ENCODE data around the gene DLGAP1.

DLGAP1 gene

DNA sequence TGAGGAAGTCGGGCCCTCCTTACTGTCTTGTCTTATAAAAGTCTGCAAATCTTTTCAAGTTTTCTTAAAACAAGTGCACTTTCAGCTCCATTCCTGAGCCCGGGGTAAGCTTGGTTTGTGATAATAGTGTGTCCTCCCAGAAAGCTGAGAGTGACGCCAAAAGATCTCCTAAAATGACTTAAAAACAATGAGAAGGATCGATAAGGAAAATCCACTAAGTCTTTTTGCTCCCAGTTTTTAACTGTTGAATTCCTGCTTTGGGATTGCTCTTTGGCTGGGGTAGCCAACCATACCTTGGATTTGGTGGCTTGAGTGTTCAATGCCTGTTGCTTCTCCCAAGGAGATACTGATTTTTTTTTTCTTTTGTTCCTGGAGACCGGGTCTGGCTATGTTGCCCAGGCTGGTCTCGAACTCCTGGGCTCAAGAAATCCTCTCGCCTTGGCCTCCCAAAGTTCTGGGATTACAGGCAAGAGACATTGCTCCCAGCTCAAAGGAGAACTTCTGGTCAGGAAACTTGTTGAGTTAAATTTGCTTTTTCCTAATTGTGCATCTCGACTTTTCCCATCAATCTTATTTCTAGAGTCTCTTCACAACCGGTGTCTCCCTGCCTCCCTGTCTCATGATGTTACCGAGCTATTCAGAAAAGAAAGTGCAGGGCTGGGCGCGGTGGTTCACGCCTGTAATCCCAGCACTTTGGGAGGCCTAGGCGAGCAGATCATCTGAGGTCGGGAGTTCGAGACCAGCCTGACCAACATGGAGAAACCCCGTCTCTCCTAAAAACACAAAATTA is 1002.2 kb downstream of the DLGAP1 start:
- DNase-seq: no peak

DNA sequence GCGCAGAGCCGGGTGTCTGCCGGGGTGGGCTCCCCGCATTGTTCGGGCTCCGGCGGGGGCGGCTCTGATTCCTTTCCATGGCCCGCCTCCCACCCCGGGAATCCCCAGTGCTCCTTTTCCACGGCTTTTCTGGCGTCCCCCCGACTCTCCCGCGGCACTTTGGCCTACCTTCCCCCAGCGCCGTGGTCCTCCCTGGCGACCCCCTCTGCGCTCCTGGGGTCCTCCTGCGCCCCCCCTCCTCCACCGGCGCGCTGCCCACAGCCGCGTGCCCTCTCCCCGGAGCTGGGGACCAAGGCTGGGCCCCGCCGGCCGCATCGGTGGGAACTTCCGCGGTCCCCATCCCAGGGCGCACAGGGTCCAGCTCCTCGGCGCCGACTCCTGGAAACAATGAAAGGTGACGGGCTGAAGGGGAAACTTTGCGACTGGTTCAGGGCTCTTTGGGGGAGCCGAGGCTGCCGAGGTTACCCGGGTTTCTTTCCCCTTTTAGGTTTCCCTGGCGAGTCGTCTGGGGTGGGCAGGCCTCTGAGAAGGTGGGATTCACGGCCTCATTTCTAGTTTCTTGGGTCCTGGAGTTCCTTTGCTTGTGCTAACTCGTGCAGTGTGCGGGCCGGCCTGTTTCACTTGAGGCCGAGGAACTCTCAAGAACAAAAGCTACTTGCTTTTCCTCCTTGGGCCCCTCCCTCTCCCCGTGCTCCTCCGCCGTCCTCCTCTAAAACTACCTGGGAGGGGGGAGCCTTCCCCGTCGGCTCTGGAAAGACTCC is 1002.9 kb downstream of the DLGAP1 start:
- peak; percentile 36 for DNase-seq

DNA sequence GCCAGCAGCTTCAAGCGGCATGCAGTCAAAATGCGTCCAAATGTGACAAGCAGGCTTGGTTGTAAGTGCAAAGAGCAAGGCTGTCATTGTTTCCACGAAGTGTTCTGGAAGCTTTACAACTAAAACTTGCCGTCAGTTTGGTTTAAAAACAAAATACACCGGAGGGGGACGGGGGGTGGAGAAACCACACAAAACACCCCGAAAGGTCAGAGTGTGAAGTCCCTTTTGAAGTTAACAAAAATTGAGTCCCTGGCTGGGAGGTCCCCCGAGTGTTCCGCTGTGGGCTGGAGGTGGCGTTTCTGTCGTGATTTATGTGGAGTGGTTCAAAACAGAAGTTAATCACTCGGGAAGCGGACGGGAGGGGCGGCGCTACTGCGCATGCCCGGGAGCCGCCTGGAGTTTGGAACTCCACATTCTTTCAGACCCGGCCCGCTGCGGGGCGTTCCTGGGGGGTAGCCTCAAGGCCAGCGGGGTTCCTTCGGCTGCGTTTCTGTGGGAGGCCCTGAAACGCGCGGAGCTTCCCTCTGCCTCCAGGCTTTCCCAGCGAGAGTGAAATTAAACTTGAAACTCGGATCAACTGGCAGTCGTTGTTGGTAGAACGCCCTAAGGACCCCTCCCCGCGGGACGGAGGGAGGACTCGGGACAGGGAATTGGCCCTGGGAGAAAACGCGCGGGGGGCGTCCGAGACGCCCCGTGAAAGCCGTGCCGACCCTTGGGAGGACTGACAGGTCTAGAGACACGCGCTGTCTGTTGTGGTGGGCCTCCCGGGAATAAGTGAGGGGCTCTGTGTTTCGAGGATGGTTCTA is 1003.7 kb downstream of the DLGAP1 start:
- DNase-seq: peak; percentile 78

- no peak for DNase-seq
These were observed 1004.3 kb downstream of the DLGAP1 start for GRCh38 chr18:3450799-3451182.

GRCh38 chr18:3450012-3450798 is 1004.9 kb downstream of the DLGAP1 start, which contains the start of gene TGIF1:
TGIF1 (plus strand) TSS chr18:3450172; CDS start chr18:3450490, 318 bp downstream.
- DNase-seq: peak; percentile 48

- no peak for DNase-seq
These were observed 1005.5 kb downstream of the DLGAP1 start for GRCh38 chr18:3449512-3450011.

DNA sequence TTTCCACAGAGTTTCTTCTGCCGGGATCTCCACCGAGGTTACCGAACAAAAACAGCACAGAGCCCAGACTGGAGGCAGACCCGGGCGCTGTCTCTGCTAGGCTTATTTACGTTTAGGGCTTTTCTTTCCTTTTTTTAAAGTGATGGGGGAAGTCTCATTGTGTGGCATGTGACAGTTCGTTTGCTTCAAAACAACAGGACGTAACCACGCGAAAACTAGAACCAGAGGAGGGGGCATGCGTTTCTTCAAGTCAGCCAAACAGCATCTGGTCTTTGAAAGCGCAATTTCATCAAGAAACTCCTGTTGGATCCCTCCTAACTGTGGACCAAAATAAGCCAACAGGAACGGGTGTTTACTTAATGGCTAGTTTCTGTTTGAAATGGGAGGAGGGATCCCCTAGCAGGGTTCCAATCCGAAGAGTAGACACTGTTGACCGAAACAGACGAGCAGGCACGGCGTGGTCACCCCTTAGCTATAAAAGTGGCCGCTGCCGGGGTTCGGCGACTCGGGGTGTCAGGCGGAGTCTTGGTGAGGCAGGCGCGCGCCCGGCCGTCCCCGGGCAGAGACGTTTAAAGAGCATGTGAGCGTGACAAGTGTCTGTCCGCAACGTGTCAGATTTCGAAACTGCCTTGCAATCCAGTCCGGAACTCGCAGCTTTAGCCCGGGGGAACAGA is 1006.1 kb downstream of the DLGAP1 start:
- DNase-seq: peak; percentile 92

- peak; percentile 94 for DNase-seq
These were observed 1006.9 kb downstream of the DLGAP1 start for GRCh38 chr18:3447895-3448837.

- peak; percentile 47 for DNase-seq
These were observed 1007.8 kb downstream of the DLGAP1 start for GRCh38 chr18:3447068-3447894.

Data from activated CD4-positive, alpha-beta T cell treated with anti-CD3 and anti-CD28 coated beads, Interleukin-2, amount 50 U/mL, for 16 hours (primary cell).